Measurements from ENCODE around the gene GASK1A. TPM values are rescaled to one million over a fixed set of nuclear protein-coding genes. Genes with fewer than 3 reads are reported as not detected.

GASK1A gene
- polyA plus RNA-seq, 2 of the 4 experiments (the other 2 are of a cell fraction): not detected

DNA sequence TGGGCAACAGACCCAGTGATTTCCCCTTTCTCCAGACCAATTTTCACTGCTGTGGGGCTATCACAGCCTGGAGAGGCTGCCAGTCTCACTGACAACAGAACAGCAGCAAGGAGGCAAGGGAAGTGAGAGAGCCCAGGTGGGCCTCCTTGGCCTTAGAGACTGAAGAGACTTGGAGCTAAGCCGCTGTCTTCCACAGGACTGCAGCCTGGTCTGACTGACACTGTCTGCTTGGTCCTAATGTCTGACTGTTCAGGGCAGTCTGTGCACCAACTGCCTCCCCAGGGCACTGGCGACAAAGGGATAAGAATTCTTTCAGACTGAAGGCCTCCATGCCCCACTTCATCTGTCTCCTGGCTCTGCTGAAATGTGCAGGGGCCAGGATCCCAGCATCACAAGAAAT is 115.3 kb downstream of the GASK1A start:
- ATAC-seq (no peak), DNase-seq (ENCODE audit: low read depth in 1 of 2, low spot score in 1 of 2) (no peak), FAIRE-seq (no peak)
- H3K4me2 ChIP-seq: no peak overlapping the region
- TF ChIP-seq NFE2L2 (conservative IDR thresholded peaks at IDR 0.05; ENCODE audit: low read length) (no peak), NR3C1 (IDR thresholded peaks at IDR 0.05) (no peak), ZC3H11A (IDR thresholded peaks at IDR 0.05) (no peak), CBX8 (IDR thresholded peaks at IDR 0.05) (no peak), FOXS1 (CRISPR knock-in tag; IDR thresholded peaks at IDR 0.05) (no peak), JUN (IDR thresholded peaks at IDR 0.05) (no peak), MYC (IDR thresholded peaks at IDR 0.05; ENCODE audit: borderline replicate concordance, low read length) (no peak)
- whole genome bisulfite sequencing (ENCODE audit: missing lambda C conversion rate): 92% methylated on average over 2 of the region's 2 CpGs
- ChIA-PET POLR2A (no interaction called here), CTCF (no interaction called here)
- no peak overlapping the region for H3K27ac ChIP-seq
- H3K9me3 ChIP-seq: no peaks in the 10 kb centered on the region
- H3K4me3 ChIP-seq: no peak overlapping the region
- no peaks in the 10 kb centered on the region for H3K4me1 ChIP-seq

- Histone ChIP-seq H3K4me2 (no peak overlapping the region), H3K27ac (no peak overlapping the region), H3K4me1 (no peaks in the 10 kb centered on the region), H3K9me3 (no peaks in the 10 kb centered on the region), H3K4me3 (no peak overlapping the region)
- no peak for TF ChIP-seq JUN (IDR thresholded peaks at IDR 0.05)
- no peak for TF ChIP-seq ZSCAN20 (CRISPR knock-in tag; IDR thresholded peaks at IDR 0.05)
- no peak for TF ChIP-seq MAX (IDR thresholded peaks at IDR 0.05)
- no peak for TF ChIP-seq USF2 (IDR thresholded peaks at IDR 0.05)
- TF ChIP-seq HEYL (CRISPR knock-in tag; IDR thresholded peaks at IDR 0.05): no peak
- no peak for TF ChIP-seq SREBF2 (IDR thresholded peaks at IDR 0.05)
- TF ChIP-seq KDM5A (IDR thresholded peaks at IDR 0.05): no peak
- no peak for TF ChIP-seq HOXB13 (CRISPR knock-in tag; IDR thresholded peaks at IDR 0.05; ENCODE audit: low read depth)
- no peak for TF ChIP-seq CBX8 (IDR thresholded peaks at IDR 0.05)
- WGBS (ENCODE audit: missing lambda C conversion rate): no CpG with 5 or more reads among the region's 4 CpGs
- CTCF ChIA-PET: no interaction called here
- POLR2A ChIA-PET: no interaction called here
- DNase-seq (ENCODE audit: low read depth in 1 of 2, low spot score in 1 of 2) (no peak), ATAC-seq (no peak), FAIRE-seq (no peak)
Measured at GRCh38 chr3:43094851-43095250, 115.7 kb downstream of the GASK1A start.

DNA sequence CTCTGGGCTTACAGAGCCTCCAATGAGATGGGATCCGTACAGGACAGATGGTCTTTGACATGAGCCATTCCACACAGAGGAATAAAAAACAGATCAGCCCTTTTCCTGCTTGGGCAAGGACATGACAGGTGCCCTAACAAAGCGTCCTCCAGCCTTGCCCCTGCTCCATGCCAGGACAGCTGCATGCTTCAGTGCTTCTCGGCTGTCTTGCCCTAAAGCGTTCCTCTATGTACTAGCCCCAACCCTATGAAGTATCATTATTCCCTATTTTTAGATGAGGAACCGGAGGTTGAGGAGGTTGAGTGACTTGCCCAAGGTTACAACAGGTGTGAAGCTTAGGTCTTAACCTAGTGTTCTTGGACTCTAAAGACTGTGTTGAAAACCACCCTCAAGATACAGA is 116.3 kb downstream of the GASK1A start:
- Histone ChIP-seq H3K4me1 (no peaks in the 10 kb centered on the region), H3K27ac (no peak overlapping the region), H3K4me2 (no peak overlapping the region), H3K9me3 (no peaks in the 10 kb centered on the region), H3K4me3 (no peak overlapping the region)
- DNase-seq (ENCODE audit: low read depth in 1 of 2, low spot score in 1 of 2) (no peak), FAIRE-seq (no peak), ATAC-seq (no peak)
- 72% methylated on average over 5 of the region's 5 CpGs for WGBS (ENCODE audit: missing lambda C conversion rate)
- ChIA-PET POLR2A (no interaction called here), CTCF (no interaction called here)
- no peak for TF ChIP-seq BHLHE40 (IDR thresholded peaks at IDR 0.05; ENCODE audit: low read depth, low read length)
- TF ChIP-seq ZC3H11A (IDR thresholded peaks at IDR 0.05): no peak
- no peak for TF ChIP-seq CHD4 (IDR thresholded peaks at IDR 0.05; ENCODE audit: borderline replicate concordance)

- FAIRE-seq (no peak), ATAC-seq (no peak), DNase-seq (ENCODE audit: low read depth in 1 of 2, low spot score in 1 of 2) (no peak)
- H3K4me3 ChIP-seq: no peak overlapping the region
- TF ChIP-seq TP53 (CRISPR knock-in tag; IDR thresholded peaks at IDR 0.05) (no peak), ZFP36 (IDR thresholded peaks at IDR 0.05; ENCODE audit: borderline replicate concordance, partially characterized antibody) (no peak), NPAS2 (CRISPR knock-in tag; IDR thresholded peaks at IDR 0.05; ENCODE audit: borderline replicate concordance) (no peak), CEBPB (IDR thresholded peaks at IDR 0.05) (no peak), MYC (IDR thresholded peaks at IDR 0.05; ENCODE audit: borderline replicate concordance, low read length) (no peak), EHF (CRISPR knock-in tag; IDR thresholded peaks at IDR 0.05) (no peak), EHMT2 (IDR thresholded peaks at IDR 0.05; ENCODE audit: low read depth) (no peak), HES2 (IDR thresholded peaks at IDR 0.05) (no peak), SREBF2 (IDR thresholded peaks at IDR 0.05) (no peak), EP300 (IDR thresholded peaks at IDR 0.05) (no peak), RAD21 (conservative IDR thresholded peaks at IDR 0.05 in 1 of 2, IDR thresholded peaks at IDR 0.05 in 1 of 2) (no peak)
- TF ChIP-seq, protein P1, sequence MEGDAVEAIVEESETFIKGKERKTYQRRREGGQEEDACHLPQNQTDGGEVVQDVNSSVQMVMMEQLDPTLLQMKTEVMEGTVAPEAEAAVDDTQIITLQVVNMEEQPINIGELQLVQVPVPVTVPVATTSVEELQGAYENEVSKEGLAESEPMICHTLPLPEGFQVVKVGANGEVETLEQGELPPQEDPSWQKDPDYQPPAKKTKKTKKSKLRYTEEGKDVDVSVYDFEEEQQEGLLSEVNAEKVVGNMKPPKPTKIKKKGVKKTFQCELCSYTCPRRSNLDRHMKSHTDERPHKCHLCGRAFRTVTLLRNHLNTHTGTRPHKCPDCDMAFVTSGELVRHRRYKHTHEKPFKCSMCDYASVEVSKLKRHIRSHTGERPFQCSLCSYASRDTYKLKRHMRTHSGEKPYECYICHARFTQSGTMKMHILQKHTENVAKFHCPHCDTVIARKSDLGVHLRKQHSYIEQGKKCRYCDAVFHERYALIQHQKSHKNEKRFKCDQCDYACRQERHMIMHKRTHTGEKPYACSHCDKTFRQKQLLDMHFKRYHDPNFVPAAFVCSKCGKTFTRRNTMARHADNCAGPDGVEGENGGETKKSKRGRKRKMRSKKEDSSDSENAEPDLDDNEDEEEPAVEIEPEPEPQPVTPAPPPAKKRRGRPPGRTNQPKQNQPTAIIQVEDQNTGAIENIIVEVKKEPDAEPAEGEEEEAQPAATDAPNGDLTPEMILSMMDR (IDR thresholded peaks at IDR 0.05): no peak
- no peak overlapping the region for H3K27ac ChIP-seq
- no peak overlapping the region for H3K4me2 ChIP-seq
- H3K9me3 ChIP-seq: no peaks in the 10 kb centered on the region
- ChIA-PET POLR2A (no interaction called here), CTCF (no interaction called here)
- 51% methylated on average over 2 of the region's 3 CpGs for WGBS (ENCODE audit: missing lambda C conversion rate)
- no peaks in the 10 kb centered on the region for H3K4me1 ChIP-seq
Measured at GRCh38 chr3:43096761-43097160, 117.7 kb downstream of the GASK1A start.

Measured in A549 (cell line).